Measurements from ENCODE around the gene RACGAP1. TPM values are rescaled to one million over a fixed set of nuclear protein-coding genes. Genes with fewer than 3 reads are reported as not detected.

RACGAP1 gene
- total RNA-seq, 1 donor from 2014 or later, result 13.7 TPM

DNA sequence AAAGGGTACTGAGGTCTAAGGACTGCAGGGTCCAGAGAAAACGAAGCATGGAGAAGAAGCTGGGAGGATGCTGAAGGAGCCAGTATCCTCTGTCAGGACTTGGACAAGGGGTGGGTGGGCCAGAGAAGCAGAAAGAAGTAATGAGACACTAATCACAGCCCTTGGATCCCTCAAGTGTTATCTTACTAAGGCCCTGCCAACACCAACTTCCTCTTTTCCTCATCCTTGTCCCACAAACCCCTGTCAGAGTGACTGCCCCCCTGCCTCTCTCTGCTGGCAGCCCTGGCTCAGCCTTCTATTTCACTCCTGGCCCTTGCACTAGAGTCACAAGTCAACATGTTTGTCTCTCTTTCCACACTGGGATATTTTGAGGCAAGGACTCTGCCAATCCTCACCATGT, 28.3 kb upstream of the RACGAP1 start:
- H3K4me1 ChIP-seq, result peaks cover 34% of the 10 kb centered on the region
- intact Hi-C loops (cut with DNase I), result no loop called here
- no peak overlapping the region for H3K4me3 ChIP-seq
- DNase-seq (no peak), ATAC-seq (no peak)
- TF ChIP-seq, protein P1, sequence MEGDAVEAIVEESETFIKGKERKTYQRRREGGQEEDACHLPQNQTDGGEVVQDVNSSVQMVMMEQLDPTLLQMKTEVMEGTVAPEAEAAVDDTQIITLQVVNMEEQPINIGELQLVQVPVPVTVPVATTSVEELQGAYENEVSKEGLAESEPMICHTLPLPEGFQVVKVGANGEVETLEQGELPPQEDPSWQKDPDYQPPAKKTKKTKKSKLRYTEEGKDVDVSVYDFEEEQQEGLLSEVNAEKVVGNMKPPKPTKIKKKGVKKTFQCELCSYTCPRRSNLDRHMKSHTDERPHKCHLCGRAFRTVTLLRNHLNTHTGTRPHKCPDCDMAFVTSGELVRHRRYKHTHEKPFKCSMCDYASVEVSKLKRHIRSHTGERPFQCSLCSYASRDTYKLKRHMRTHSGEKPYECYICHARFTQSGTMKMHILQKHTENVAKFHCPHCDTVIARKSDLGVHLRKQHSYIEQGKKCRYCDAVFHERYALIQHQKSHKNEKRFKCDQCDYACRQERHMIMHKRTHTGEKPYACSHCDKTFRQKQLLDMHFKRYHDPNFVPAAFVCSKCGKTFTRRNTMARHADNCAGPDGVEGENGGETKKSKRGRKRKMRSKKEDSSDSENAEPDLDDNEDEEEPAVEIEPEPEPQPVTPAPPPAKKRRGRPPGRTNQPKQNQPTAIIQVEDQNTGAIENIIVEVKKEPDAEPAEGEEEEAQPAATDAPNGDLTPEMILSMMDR (IDR thresholded peaks at IDR 0.05), result no peak
- H3K36me3 ChIP-seq, result no peaks in the 10 kb centered on the region
- H3K27me3 ChIP-seq (ENCODE audit: low read depth), result peaks cover 14% of the 10 kb centered on the region
- no peaks in the 10 kb centered on the region for H3K9me3 ChIP-seq
- no peak overlapping the region for H3K27ac ChIP-seq

DNA sequence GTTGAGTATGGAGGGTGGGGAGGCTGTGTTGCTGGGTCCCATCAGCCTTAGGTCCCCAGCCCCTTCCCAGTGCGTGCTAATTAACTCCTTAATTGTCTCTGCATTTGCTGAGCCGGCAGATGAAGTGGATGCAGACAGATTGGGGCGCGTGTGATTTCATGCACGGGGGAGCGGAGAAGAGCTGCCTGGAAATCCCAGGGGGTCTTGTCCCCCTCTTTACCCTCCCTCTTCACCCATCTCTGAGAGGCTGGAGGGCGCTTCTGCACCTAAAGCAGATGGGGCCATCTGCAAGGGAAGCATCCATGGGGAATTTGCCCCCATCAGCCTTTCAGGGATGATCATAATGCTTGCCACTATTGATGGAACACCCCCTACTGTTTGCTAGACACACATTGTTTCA, 27.7 kb upstream of the RACGAP1 start:
- TF ChIP-seq, protein P1 (IDR thresholded peaks at IDR 0.05), result no peak
- Histone ChIP-seq H3K9me3 (no peaks in the 10 kb centered on the region), H3K27me3 (ENCODE audit: low read depth) (peaks cover 8% of the 10 kb centered on the region), H3K4me1 (peaks cover 34% of the 10 kb centered on the region), H3K36me3 (no peaks in the 10 kb centered on the region), H3K4me3 (no peak overlapping the region), H3K27ac (no peak overlapping the region)
- peak; percentile 4 for DNase-seq
- intact Hi-C loops (cut with DNase I), result no loop called here
- no peak for ATAC-seq

DNA sequence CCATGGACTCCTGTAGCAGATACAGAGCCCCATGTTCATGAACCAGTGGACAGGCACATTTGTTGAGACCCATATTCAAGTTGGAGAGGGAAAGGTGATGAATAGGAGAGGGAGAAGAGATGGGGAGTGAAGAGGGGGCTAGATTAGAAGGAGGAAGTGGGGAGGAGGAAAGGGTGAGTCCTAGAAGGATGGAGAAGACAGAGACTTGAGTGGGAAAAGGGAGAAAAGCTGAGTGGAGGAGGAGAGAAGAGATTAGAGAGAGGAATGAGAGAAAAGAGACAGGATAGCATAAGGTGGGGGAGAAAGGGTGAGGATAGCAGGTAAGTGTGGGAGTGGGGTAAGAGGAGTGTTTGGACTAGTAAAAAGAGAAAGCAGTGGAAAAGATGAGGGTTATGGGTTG, 27.2 kb upstream of the RACGAP1 start:
- Histone ChIP-seq H3K36me3 (no peaks in the 10 kb centered on the region), H3K9me3 (no peaks in the 10 kb centered on the region), H3K27ac (no peak overlapping the region), H3K4me3 (no peak overlapping the region), H3K4me1 (peaks cover 34% of the 10 kb centered on the region), H3K27me3 (ENCODE audit: low read depth) (peaks cover 6% of the 10 kb centered on the region)
- intact Hi-C loops (cut with DNase I), result no loop called here
- ATAC-seq (no peak), DNase-seq (no peak)
- TF ChIP-seq, protein P1 (IDR thresholded peaks at IDR 0.05), result no peak

DNA sequence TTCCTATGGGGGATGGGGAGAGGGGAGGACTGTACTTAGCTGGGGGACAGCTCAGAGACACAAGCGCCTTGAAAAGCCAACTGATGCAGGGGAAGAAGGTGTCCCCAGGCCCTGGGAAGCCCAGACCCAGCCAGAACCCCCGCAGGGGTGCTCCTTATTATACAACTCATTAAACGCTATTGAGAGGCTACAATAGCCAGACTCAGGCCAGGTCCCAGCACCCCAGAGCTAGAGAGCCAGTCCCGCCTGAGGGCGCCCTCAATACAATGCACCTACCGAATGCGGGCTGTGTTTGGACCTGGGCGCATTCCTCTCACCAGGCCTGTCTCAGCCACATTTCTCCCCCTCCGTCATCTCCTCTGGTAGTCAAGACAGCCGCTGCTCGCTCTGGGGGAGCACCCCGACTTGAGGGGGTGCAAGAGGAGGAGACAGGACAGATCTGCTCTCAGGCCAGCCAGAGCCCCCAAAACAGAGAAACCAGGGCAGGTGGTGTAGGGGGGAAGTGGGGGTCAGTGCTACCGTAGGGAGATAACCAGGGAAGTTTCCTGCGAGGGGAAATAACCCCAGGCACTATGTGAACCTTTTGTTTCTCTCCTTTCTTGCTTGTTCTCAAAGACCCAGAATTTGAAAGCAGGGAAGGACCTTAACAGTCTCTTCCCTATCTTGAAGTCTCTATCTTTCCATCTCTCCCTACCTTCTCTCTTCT, 26.0 kb upstream of the RACGAP1 start:
- intact Hi-C loops (cut with DNase I), result no loop called here
- Histone ChIP-seq H3K27ac (no peak overlapping the region), H3K27me3 (ENCODE audit: low read depth) (peaks cover under 1% of the 10 kb centered on the region), H3K4me1 (peaks cover 26% of the 10 kb centered on the region), H3K9me3 (no peaks in the 10 kb centered on the region), H3K36me3 (no peaks in the 10 kb centered on the region), H3K4me3 (no peak overlapping the region)
- peak; percentile 9 to 35 for ATAC-seq
- TF ChIP-seq, protein P1 (IDR thresholded peaks at IDR 0.05), result no peak
- DNase-seq, result peak; percentile 37

DNA sequence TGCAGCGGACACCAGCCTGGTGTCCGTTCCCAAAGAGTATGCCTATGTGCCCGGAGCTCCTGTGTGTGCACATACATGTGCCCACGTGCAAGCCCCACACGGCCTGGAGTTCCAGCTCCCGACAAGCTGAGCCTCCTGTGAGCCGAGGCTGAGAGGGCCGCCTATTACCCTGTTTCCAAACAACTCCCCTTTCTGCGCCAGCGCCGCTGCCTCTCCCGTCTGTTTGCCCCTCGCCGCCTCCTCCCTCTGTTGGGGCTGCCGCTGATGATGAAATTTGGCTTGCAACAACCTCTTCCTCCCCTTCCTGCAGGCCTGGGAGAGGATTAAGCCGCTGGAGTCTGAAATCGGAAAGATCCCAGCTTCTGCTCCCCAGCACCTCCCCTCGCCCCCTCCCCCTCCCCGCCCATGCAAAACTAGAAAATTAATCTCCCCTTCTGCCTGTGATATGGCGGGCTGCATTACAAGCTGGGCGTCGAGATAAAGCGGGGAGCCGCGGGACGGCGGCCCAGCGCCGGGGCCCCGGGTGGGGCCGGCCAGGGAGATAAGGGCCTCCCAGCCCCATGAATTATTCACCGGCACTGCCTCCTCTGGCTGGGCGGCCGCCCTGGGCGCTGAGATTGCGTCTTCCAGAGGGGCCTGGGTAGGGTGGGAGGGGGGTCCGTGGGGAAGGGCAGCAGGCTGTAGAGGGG, 25.3 kb upstream of the RACGAP1 start:
- H3K9me3 ChIP-seq, result no peaks in the 10 kb centered on the region
- peak overlapping the region; percentile 11 for H3K27ac ChIP-seq
- peak overlapping the region; percentile 39 for H3K4me3 ChIP-seq
- peak; percentile 84 to 88 for ATAC-seq
- H3K4me1 ChIP-seq, result peaks cover 19% of the 10 kb centered on the region
- peak; percentile 75 for DNase-seq
- H3K36me3 ChIP-seq, result no peaks in the 10 kb centered on the region
- intact Hi-C loops (cut with DNase I), result no loop called here
- TF ChIP-seq, protein P1 (IDR thresholded peaks at IDR 0.05), result no peak
- no peaks in the 10 kb centered on the region for H3K27me3 ChIP-seq (ENCODE audit: low read depth)
